Stimulated activated CD8-positive, alpha-beta memory T cell treated with anti-CD3 and anti-CD28 coated beads, Interleukin-7, amount 100 ng/mL, for 4 hours (primary cell): ENCODE measurements around the gene NUDT14.

ENCODE experiments used
- DNase-seq, 2 donors: peaks; one replicate each; pipeline ENCODE4 v3.0.0-alpha.2; 2020; ENCODE audit warnings: low read depth in 2 of 2

NUDT14 gene

GRCh38 chr14:105135700-105136395 is 45.3 kb downstream of the NUDT14 start:
- DNase-seq, result no peak

GRCh38 chr14:105132921-105133654 is 48.0 kb downstream of the NUDT14 start:
- no peak for DNase-seq

- DNase-seq, result no peak
These were observed 49.9 kb downstream of the NUDT14 start for GRCh38 chr14:105131241-105131640.

GRCh38 chr14:105128059-105128458 is 53.1 kb downstream of the NUDT14 start:
- DNase-seq, result no peak

GRCh38 chr14:105126981-105127329 is 54.2 kb downstream of the NUDT14 start:
- no peak for DNase-seq

- DNase-seq, result no peak
These were observed 54.8 kb downstream of the NUDT14 start for GRCh38 chr14:105126126-105126980.

- DNase-seq, result no peak
These were observed 56.3 kb downstream of the NUDT14 start for GRCh38 chr14:105124823-105125222.

GRCh38 chr14:105123981-105124765 is 56.9 kb downstream of the NUDT14 start:
- DNase-seq, result no peak

GRCh38 chr14:105123064-105123665 is 57.9 kb downstream of the NUDT14 start:
- no peak for DNase-seq
